Neutrophil (primary cell): ENCODE results near the gene CPEB1.
"Not testable (repeated sequence)": the region's sequence is repeated elsewhere in the genome, so short reads cannot be mapped to it uniquely, and the experiment has no call there.

ENCODE experiments used
- H3K27ac ChIP-seq: fragments of 200-600 bp; sonication (generic); 2 replicates; pipeline ENCODE4 v1.5.1; 2016; ENCODE audit warnings: mild to moderate bottlenecking, moderate library complexity
- H3K27me3 ChIP-seq: fragments of 200-600 bp; sonication (generic); 2 replicates; pipeline ENCODE4 v1.6.0; 2016; ENCODE audit warnings: mild to moderate bottlenecking
- H3K36me3 ChIP-seq: fragments of 200-600 bp; sonication (generic); 2 replicates; pipeline ENCODE4 v1.5.1; 2017
- H3K4me1 ChIP-seq, 2 experiments: fragments of 200-600 bp in 1 of 2; sonication (generic) in 1 of 2; 1 replicate in 1 of 2; 2 replicates in 1 of 2; pipeline versions ENCODE4 v1.5.1 to v1.6.1; 2013 to 2016; ENCODE audit warnings: low read depth in 1 of 2, low read length in 1 of 2, mild to moderate bottlenecking in 1 of 2, moderate library complexity in 1 of 2; ENCODE audit not compliant: control insufficient read depth in 1 of 2, insufficient read depth in 1 of 2
- H3K4me3 ChIP-seq, 2 experiments: fragments of 200-600 bp in 1 of 2; sonication (generic) in 1 of 2; 1 replicate in 1 of 2; 2 replicates in 1 of 2; pipeline ENCODE4 v1.5.1; 2013 to 2016; ENCODE audit warnings: low read depth in 1 of 2, low read length in 1 of 2, mild to moderate bottlenecking in 1 of 2, moderate library complexity in 1 of 2
- H3K9me3 ChIP-seq: fragments of 200-600 bp; sonication (generic); 2 replicates; pipeline ENCODE4 v1.5.1; 2016
- CTCF ChIP-seq: fragments of 200-600 bp; sonication (generic); IDR thresholded peaks from 2 replicates; pipeline ENCODE4 v1.5.1; 2016; ENCODE audit warnings: antibody characterized with exemption

CPEB1 gene

DNA sequence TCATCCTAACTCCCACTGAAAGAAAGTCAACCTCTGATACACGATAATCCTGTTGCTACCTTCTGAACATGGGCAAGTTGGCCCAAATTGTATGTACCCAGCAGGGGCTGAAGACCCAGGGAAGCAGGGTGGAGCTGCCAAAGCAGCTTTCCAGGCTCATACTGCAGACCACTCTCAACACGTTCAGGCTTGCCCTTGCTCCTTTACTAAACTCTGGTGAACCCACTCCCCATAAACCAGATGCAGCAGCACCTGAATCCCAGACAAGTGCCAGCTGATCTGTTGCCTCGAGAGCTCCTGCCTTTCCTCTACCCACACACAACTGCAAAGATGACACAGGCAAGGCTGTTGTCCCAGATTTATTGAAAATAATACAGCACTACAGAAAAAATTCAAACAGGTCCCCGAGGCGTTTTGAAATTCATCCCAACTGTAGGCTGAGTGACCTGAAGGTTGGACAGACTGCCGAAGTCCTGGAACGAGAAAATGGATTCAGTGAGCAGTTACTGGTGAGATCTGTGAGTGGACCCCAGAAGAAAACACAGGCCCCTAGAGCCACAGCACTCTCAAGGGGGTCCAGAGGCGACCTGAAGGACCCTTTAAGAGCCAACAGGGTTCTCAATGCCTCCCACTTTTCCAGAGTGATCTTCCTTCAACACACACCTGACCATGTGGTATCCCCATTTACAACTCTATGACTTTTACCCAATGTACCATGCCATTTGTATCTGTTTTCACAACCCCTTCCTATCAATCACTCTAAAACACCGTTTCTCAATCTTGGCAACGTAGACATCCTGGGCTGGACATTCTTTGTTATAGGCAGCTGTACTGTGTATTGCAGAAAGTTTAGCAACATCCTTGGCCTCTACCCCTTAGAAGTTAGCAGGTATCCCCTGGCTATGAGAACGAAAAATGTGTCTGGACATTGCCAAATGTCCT lies 110.5 kb downstream of the CPEB1 start:
- no peak for TF ChIP-seq CTCF
- Histone ChIP-seq H3K4me1 (peaks cover 25 to 27% of the 10 kb centered on the region in 2 experiments), H3K36me3 (peaks cover 51% of the 10 kb centered on the region), H3K9me3 (no peaks in the 10 kb centered on the region), H3K27me3 (no peaks in the 10 kb centered on the region), H3K27ac (no peak overlapping the region), H3K4me3 (no peak overlapping the region)

GRCh38 chr15:82535566-82536408 lies 111.4 kb downstream of the CPEB1 start:
- peaks cover 51% of the 10 kb centered on the region for H3K36me3 ChIP-seq

GRCh38 chr15:82535151-82535550 lies 112.0 kb downstream of the CPEB1 start:
- H3K4me3 ChIP-seq, H3K9me3 ChIP-seq, H3K27ac ChIP-seq, H3K27me3 ChIP-seq: not testable (repeated sequence)
- peaks cover 51% of the 10 kb centered on the region for H3K36me3 ChIP-seq
- peaks cover 22 to 25% of the 10 kb centered on the region in 2 experiments for H3K4me1 ChIP-seq

More at GRCh38 chr15:82535566-82536408, 111.4 kb downstream of the CPEB1 start:
- Histone ChIP-seq H3K4me1 (peaks cover 22 to 24% of the 10 kb centered on the region in 2 experiments), H3K27me3 (no peaks in the 10 kb centered on the region), H3K9me3 (no peaks in the 10 kb centered on the region), H3K27ac (no peak overlapping the region), H3K4me3 (no peak overlapping the region)
- TF ChIP-seq CTCF = no peak

DNA sequence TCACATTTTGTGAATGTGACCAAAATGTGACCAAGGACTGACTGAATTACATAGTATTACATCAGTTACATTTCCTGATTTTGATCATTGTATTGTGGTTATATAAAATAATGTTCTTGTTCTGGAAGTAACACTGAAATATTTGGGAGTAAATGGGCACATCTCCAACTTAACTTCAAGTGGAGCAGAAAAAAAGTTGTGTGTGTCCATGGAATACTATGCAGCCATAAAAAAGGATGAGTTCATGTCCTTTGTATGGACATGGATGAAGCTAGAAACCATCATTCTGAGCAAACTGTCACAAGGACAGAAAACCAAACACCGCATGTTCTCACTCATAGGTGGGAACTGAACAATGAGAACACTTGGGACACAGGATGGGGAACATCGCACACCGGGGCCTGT lies 112.7 kb downstream of the CPEB1 start:
- not testable (repeated sequence) for H3K27ac ChIP-seq, H3K9me3 ChIP-seq, H3K27me3 ChIP-seq, H3K4me3 ChIP-seq
- Histone ChIP-seq H3K4me1 (peaks cover 18 to 20% of the 10 kb centered on the region in 2 experiments), H3K36me3 (peaks cover 51% of the 10 kb centered on the region)

- no peak for TF ChIP-seq CTCF
- H3K4me3 ChIP-seq = no peak overlapping the region
- no peak overlapping the region for H3K27ac ChIP-seq
- H3K4me1 ChIP-seq = peaks cover 12 to 13% of the 10 kb centered on the region in 2 experiments
- peaks cover 51% of the 10 kb centered on the region for H3K36me3 ChIP-seq
- no peaks in the 10 kb centered on the region for H3K27me3 ChIP-seq
- H3K9me3 ChIP-seq = no peaks in the 10 kb centered on the region
Observed at GRCh38 chr15:82533801-82534200, 113.4 kb downstream of the CPEB1 start.

DNA sequence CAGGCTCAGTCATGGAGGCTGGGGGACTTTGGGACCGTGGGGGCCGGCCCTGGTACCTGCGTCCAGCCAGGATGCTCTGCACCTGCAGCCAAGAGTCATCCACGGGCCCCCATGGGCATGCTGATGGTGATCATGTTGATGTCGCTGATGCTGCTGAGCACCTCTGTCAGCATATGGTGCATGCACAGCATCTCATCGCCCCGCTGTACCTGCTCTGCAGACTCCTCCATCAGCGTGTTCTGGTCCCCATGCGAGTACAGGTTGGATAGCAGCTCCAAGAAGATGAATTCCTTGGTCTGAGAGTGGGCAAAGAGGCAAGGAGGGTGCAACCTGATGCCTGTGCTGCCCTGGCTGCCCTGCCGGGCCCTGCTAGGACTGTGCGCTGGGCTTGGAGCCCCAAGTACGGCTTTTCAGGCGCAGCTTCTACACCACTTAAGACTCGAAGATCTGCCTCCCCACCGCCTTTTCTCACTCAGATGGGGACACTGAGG lies 114.1 kb downstream of the CPEB1 start:
- no peaks in the 10 kb centered on the region for H3K27me3 ChIP-seq
- no peaks in the 10 kb centered on the region for H3K9me3 ChIP-seq
- H3K27ac ChIP-seq = no peak overlapping the region
- H3K36me3 ChIP-seq = peaks cover 45% of the 10 kb centered on the region
- no peak overlapping the region for H3K4me3 ChIP-seq
- TF ChIP-seq CTCF = no peak
- peaks cover 10 to 12% of the 10 kb centered on the region in 2 experiments for H3K4me1 ChIP-seq
